GM12872 (cell line): ENCODE measurements around the gene ATXN7L1.

ENCODE experiments used
- CTCF ChIP-seq: IDR thresholded peaks from 3 replicates; pipeline ENCODE4 v1.5.1; 2011; ENCODE audit warnings: low read depth, mild to moderate bottlenecking, low read length, moderate library complexity; ENCODE audit not compliant: insufficient read depth

ATXN7L1 gene

GRCh38 chr7:105643384-105643783, 233.0 kb downstream of the ATXN7L1 start:
- TF ChIP-seq CTCF = no peak

- no peak for TF ChIP-seq CTCF
Measured at GRCh38 chr7:105642264-105642663, 234.1 kb downstream of the ATXN7L1 start.

- no peak for TF ChIP-seq CTCF
Measured at GRCh38 chr7:105640956-105641810, 235.2 kb downstream of the ATXN7L1 start.

DNA sequence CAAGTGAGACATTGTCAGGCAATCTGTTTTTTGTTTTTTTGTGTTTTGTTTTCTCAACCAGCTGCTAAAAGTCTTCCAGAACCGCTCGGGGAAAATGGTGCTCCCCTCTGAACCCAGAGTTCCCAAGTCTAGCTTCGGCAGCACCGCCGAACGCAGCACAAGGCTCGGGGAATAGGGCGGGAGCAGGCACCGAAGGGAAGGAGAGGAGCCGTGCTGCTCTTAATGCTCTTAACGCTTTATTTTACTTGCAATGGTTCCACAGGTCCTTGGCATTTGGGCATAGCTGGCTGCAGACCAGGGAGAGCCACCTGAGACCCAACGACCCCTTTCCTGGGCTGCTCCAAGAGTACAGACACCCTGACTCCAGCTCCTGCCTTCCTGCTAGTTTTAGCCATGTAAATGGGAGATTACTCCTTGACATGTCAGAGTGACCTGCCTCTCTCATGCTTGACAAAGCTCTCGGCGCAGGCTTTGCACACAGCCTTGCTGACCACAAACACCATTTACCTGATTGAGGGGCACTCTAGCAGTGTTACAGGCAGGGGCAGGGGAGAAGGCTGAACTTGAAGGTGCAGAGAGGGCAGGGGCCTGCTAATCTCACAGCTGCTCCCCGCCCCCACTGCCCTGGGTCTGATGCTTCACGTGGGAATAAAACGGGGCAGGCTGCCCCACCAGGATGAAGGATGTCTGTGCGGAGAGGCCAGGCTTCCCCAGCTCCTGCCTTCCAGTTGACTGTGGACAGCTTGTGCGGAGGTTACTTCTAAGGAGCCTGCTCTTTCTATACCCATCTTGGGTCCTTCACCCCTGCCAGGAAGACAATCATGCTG, 236.5 kb downstream of the ATXN7L1 start:
- no peak for TF ChIP-seq CTCF

DNA sequence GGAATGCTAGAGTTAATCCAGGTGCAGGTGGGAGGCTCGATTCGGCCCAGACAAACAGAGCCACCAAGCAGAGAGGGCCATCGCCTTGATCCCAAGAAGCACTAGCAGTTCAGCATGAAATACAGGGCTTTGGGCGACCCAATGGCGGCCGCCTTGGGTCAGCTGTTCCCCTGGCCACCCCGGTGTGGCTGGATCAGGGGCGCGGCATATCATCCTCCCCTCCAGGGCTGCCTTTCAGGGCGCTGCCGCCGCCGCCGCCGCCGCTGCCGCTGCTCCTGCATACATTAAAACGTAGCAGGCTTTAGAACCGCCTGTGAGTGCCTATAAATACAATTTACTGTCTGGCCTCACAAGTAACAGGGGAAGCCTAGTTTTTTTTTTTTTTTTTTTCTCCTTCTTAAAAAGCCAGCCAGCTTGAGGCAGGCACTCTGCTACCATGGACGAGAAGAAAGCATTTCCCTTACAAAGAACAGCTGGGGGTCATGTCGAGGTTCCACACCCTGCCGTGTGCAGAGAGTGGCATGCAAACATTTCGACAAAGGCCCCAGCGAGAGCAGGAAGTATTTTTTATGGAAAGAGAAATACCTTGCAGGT, 237.4 kb downstream of the ATXN7L1 start:
- TF ChIP-seq CTCF = no peak

DNA sequence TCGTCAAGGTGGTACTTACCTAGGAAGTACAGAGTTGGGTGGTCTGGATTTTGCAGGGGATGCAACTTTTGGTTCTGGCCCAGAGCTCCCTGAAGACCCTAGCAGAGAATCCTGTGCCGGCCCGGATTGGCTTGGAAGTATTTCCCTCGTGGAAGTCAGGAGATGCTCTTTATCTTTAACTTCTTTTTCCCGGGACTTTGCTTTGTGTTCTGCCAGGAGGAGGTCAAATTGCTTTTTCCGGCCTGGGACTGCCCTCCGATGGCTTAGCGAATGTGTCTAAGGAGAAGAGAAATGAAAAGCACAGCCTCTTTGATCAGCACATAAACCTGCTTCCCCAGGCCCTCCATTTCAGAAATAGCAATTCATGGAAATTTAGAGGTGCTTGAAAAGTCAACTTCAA, 238.1 kb downstream of the ATXN7L1 start:
- no peak for TF ChIP-seq CTCF

- TF ChIP-seq CTCF = no peak
Measured at GRCh38 chr7:105637755-105638154, 238.6 kb downstream of the ATXN7L1 start.
